A549 (cell line): ENCODE measurements around the gene SMAD9. TPM values are rescaled to one million over a fixed set of nuclear protein-coding genes. Genes with fewer than 3 reads are reported as not detected.

Experiments
- ATAC-seq, 2 experiments: fragments of 200-7000 bp in 1 of 2; fragments of >200 bp in 1 of 2; cut with Nextera tagmentation in 1 of 2; cut with Tn5 transposase in 1 of 2; 3 replicates each; pipeline versions ENCODE4 v1.8.0 to v1.9.1; 2018 to 2020; ENCODE audit warnings: mild to moderate bottlenecking in 1 of 2, moderate library complexity in 1 of 2
- CTCF ChIA-PET: fragments of 300-600 bp; sonication (Branson Sonifier 250); formaldehyde crosslinking; extraction: SDS; loops from one replicate; lab custom pipeline; 2021; ENCODE audit warnings: antibody characterized with exemption, inconsistent platforms; lab: Yijun Ruan, JAX
- POLR2A ChIA-PET: fragments of 350-600 bp; formaldehyde crosslinking; extraction: SDS; loops from one replicate; lab custom pipeline; 2021; ENCODE audit warnings: antibody characterized with exemption, inconsistent platforms; lab: Yijun Ruan, JAX
- DNase-seq, 2 experiments: peaks; one replicate each; pipeline versions ENCODE4 v3.0.0 to v3.0.0-alpha.2; 2011 to 2016; ENCODE audit warnings: low read depth in 1 of 2, low spot score in 1 of 2
- FAIRE-seq: peaks from 2 replicates; lab custom pipeline; 2011; peaks lifted over from hg19 to GRCh38; lab: Jason Lieb, UNC
- H3K27ac ChIP-seq, 2 experiments: fragments of >200 bp; sonication (Bioruptor Twin); formaldehyde crosslinking; 3 replicates each; pipeline ENCODE4 v1.5.1; 2016 to 2017
- H3K4me1 ChIP-seq: fragments of >200 bp; sonication (Bioruptor Twin); formaldehyde crosslinking; 3 replicates; pipeline ENCODE4 v1.6.1; 2016
- H3K4me2 ChIP-seq: fragments of >200 bp; sonication (Bioruptor Twin); formaldehyde crosslinking; 3 replicates; pipeline ENCODE4 v1.6.1; 2016
- H3K4me3 ChIP-seq: fragments of >200 bp; sonication (Bioruptor Twin); formaldehyde crosslinking; 3 replicates; pipeline ENCODE4 v1.5.1; 2016
- H3K9me3 ChIP-seq: fragments of >200 bp; sonication (Bioruptor Twin); formaldehyde crosslinking; 3 replicates; pipeline ENCODE4 v1.6.1; 2016
- BHLHE40 ChIP-seq: IDR thresholded peaks from 2 replicates; pipeline ENCODE4 v1.6.1; 2012; ENCODE audit warnings: low read depth, low read length, inconsistent platforms
- CBX2 ChIP-seq: fragments of 200-600 bp; sonication (generic); IDR thresholded peaks from 2 replicates; pipeline ENCODE4 v1.6.1; 2016; ENCODE audit warnings: low read depth, mild to moderate bottlenecking, borderline replicate concordance
- CBX8 ChIP-seq: fragments of 200-600 bp; sonication (generic); IDR thresholded peaks from 2 replicates; pipeline ENCODE4 v1.6.1; 2016
- CHD2 ChIP-seq: fragments of 150-350 bp; IDR thresholded peaks from 2 replicates; pipeline ENCODE4 v1.6.1; 2014; ENCODE audit warnings: low read length; ENCODE audit not compliant: partially characterized antibody
- EP300 ChIP-seq, 2 experiments: fragments of >200 bp; sonication (Bioruptor Twin); formaldehyde crosslinking; IDR thresholded peaks; 2 replicates in 1 of 2; 3 replicates in 1 of 2; pipeline ENCODE4 v1.6.1; 2016 to 2017
- FOSB ChIP-seq: fragments of 250-450 bp; sonication (Bioruptor Pico); IDR thresholded peaks from 2 replicates; pipeline ENCODE4 v1.5.0; 2020; ENCODE audit warnings: mild to moderate bottlenecking, moderate library complexity
- FOSL2 ChIP-seq, 2 experiments: fragments of 450-650 bp in 1 of 2; fragments of >200 bp in 1 of 2; sonication (Bioruptor Twin) in 1 of 2; formaldehyde crosslinking; IDR thresholded peaks; 2 replicates each; pipeline versions ENCODE4 v1.5.0 to v1.6.1; 2016 to 2020; ENCODE audit warnings: mild to moderate bottlenecking in 1 of 2, moderate library complexity in 1 of 2
- GATA3 ChIP-seq: IDR thresholded peaks from 2 replicates; pipeline ENCODE4 v1.6.1; 2012; ENCODE audit warnings: borderline replicate concordance
- HDAC2 ChIP-seq: fragments of 200-600 bp; sonication (generic); IDR thresholded peaks from 2 replicates; pipeline ENCODE4 v1.6.1; 2016
- HOXA7 ChIP-seq: fragments of 250-450 bp; sonication (Bioruptor Pico); IDR thresholded peaks from 2 replicates; pipeline ENCODE4 v1.5.0; 2020; ENCODE audit warnings: mild to moderate bottlenecking, moderate library complexity
- HOXB5 ChIP-seq: fragments of 250-450 bp; sonication (Bioruptor Pico); IDR thresholded peaks from 2 replicates; pipeline ENCODE4 v1.5.0; 2020; ENCODE audit warnings: mild to moderate bottlenecking, moderate library complexity
- JUNB ChIP-seq: fragments of >200 bp; sonication (Bioruptor Twin); formaldehyde crosslinking; IDR thresholded peaks from 2 replicates; pipeline ENCODE4 v1.6.1; 2016
- KDM1A ChIP-seq: fragments of 200-600 bp; sonication (generic); IDR thresholded peaks from 2 replicates; pipeline ENCODE4 v1.6.1; 2016; ENCODE audit warnings: low read depth, mild to moderate bottlenecking
- KDM5A ChIP-seq: fragments of 200-600 bp; sonication (generic); IDR thresholded peaks from 2 replicates; pipeline ENCODE4 v1.6.1; 2016; ENCODE audit warnings: antibody characterized with exemption, mild to moderate bottlenecking
- MAFK ChIP-seq: fragments of 450-650 bp; IDR thresholded peaks from 2 replicates; pipeline ENCODE4 v1.6.1; 2014; ENCODE audit not compliant: partially characterized antibody
- MAZ ChIP-seq: fragments of 150-350 bp; IDR thresholded peaks from 2 replicates; pipeline ENCODE4 v1.6.1; 2014; ENCODE audit warnings: antibody characterized with exemption, low read depth, low read length, borderline replicate concordance
- NFE2L2 ChIP-seq: fragments of 150-350 bp; conservative IDR thresholded peaks from 2 replicates; pipeline ENCODE4 v1.6.1; 2014; ENCODE audit warnings: low read length
- NR3C1 ChIP-seq: fragments of >200 bp; sonication (Bioruptor Twin); formaldehyde crosslinking; IDR thresholded peaks from 3 replicates; pipeline ENCODE4 v1.6.1; 2017
- PHF8 ChIP-seq: fragments of 200-600 bp; sonication (generic); IDR thresholded peaks from 2 replicates; pipeline ENCODE4 v1.6.1; 2016; ENCODE audit warnings: low read depth, mild to moderate bottlenecking, antibody characterized with exemption, moderate library complexity, borderline replicate concordance
- POLR2AphosphoS2 ChIP-seq: conservative IDR thresholded peaks from 2 replicates; pipeline ENCODE4 v1.6.1; 2012; ENCODE audit warnings: low read length, improper control_type of control experiment, inconsistent platforms
- RAD21 ChIP-seq, 2 experiments: fragments of >200 bp in 1 of 2; sonication (Bioruptor Twin) in 1 of 2; formaldehyde crosslinking in 1 of 2; IDR thresholded peaks in 1 of 2; conservative IDR thresholded peaks in 1 of 2; 2 replicates in 1 of 2; 3 replicates in 1 of 2; pipeline ENCODE4 v1.6.1; 2012 to 2018; ENCODE audit warnings: inconsistent platforms in 1 of 2
- RARB ChIP-seq: fragments of 250-450 bp; sonication (Bioruptor Pico); IDR thresholded peaks from 2 replicates; pipeline ENCODE4 v1.8.0; 2021; ENCODE audit warnings: mild to moderate bottlenecking, moderate library complexity
- RCOR1 ChIP-seq: fragments of 150-350 bp; IDR thresholded peaks from 2 replicates; pipeline ENCODE4 v1.6.1; 2014; ENCODE audit warnings: antibody characterized with exemption, low read length, low read depth
- RNF2 ChIP-seq: fragments of 200-600 bp; sonication (generic); IDR thresholded peaks from 2 replicates; pipeline ENCODE4 v1.6.1; 2016; ENCODE audit warnings: low read depth, mild to moderate bottlenecking, antibody characterized with exemption, moderate library complexity, borderline replicate concordance
- TFCP2L1 ChIP-seq: fragments of 250-450 bp; sonication (Bioruptor Pico); IDR thresholded peaks from 2 replicates; pipeline ENCODE4 v1.5.0; 2021; ENCODE audit warnings: mild to moderate bottlenecking
- TP53 ChIP-seq: fragments of 250-450 bp; sonication (Bioruptor Pico); IDR thresholded peaks from 2 replicates; pipeline ENCODE4 v1.5.0; 2021; ENCODE audit warnings: mild to moderate bottlenecking, moderate library complexity
- ZC3H11A ChIP-seq: fragments of 450-650 bp; IDR thresholded peaks from 2 replicates; pipeline ENCODE4 v1.6.1; 2014; ENCODE audit warnings: antibody characterized with exemption, mild to moderate bottlenecking
- ZFP36 ChIP-seq: fragments of 450-650 bp; IDR thresholded peaks from 2 replicates; pipeline ENCODE4 v1.6.1; 2014; ENCODE audit warnings: borderline replicate concordance; ENCODE audit not compliant: partially characterized antibody
- ZSCAN20 ChIP-seq: fragments of 250-450 bp; sonication (Bioruptor Pico); IDR thresholded peaks from 2 replicates; pipeline ENCODE4 v1.8.0; 2022; ENCODE audit warnings: mild to moderate bottlenecking, moderate library complexity
- WGBS: methylation state at CpG from one replicate; pipeline ENCODE4 v1.1.6; 2017; ENCODE audit errors: missing lambda C conversion rate; 5-methylcytosine and 5-hydroxymethylcytosine counted together
- polyA plus RNA-seq, 4 experiments: library from polyadenylated mRNA; depleted of rRNA in 3 of 4; stranded (reverse); fragments of >200 nt; fragmentation: RNase III in 1 of 4; extraction: RNeasy Plus Mini Kit Qiagen cat#74134 plus additional on column Dnase treatment in 1 of 4; gene quantifications; 2 replicates in 3 of 4; 3 replicates in 1 of 4; pipeline ENCODE4 v1.2.3, GENCODE V29; 2011 to 2017
- TF ChIP-seq, protein P1 (sequence below): fragments of 450-650 bp; IDR thresholded peaks from 2 replicates; pipeline ENCODE4 v1.6.1; 2014; ENCODE audit warnings: antibody characterized with exemption
- TF ChIP-seq, protein P2 (sequence below): IDR thresholded peaks from 2 replicates; pipeline ENCODE4 v1.6.1; 2012

Gene SMAD9
- polyA plus RNA-seq, 2 of the 4 experiments (the other 2 are of a cell fraction): 0.04 to 0.06 TPM

DNA sequence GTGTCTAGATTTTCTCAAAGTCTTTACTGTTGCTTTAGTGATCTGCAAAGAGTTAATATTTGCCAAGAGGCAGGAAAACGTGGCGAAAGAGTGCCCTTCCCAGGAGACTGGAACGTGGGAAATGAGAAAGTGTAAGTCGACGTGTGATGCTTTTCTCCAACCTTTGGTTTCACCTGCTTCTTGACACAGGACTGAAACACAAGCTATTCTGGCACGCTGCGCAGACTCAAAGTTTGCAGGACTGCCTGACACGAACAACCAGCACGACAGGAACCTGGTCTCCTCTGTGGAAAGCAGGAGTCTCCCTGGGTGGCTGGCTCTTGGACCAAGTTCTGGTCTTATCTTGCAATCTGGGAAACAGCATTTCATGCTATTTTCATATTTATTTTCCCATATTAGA, 72.4 kb downstream of the SMAD9 start:
- Histone ChIP-seq H3K4me3 (no peak overlapping the region), H3K27ac (no peak overlapping the region), H3K9me3 (no peaks in the 10 kb centered on the region)
- FAIRE-seq (no peak), ATAC-seq (no peak)
- 76% methylated on average over 9 of the region's 9 CpGs for WGBS
- ChIA-PET POLR2A (no interaction called here), CTCF (interaction anchor here (1.0 kb wide), 1 partner anchor 10 kb away, joined by 3 read pairs; no protein-coding TSS in a partner anchor)
- TF ChIP-seq TFCP2L1 (CRISPR knock-in tag): no peak
- no peak for TF ChIP-seq FOSB (CRISPR knock-in tag)
- no peak for TF ChIP-seq POLR2AphosphoS2
- no peak for TF ChIP-seq MAZ
- no peak for TF ChIP-seq MAFK
- TF ChIP-seq, all 56 proteins: peak for 0
- Histone ChIP-seq H3K4me1 (no peaks in the 10 kb centered on the region), H3K4me2 (no peak overlapping the region)
- DNase-seq: no peak

DNA sequence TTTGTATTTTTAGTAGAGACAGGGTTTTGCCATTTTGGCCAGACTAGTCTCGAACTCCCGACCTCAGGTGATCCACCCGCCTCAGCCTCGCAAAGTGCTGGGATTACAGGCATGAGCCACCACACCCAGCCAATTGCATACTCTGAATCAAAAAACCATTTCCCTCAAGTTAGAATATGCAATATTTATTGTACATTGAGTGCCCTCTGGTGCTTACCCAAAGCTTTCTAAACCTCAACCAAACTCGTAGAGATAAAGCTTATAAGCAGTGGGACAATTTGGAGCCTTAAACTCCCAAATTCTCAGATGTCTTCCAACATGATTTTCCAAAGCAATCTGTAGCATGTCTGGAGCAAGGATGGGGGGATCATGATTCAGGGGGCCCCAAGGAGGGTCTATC, 78.6 kb downstream of the SMAD9 start:
- DNase-seq: no peak
- H3K9me3 ChIP-seq: no peaks in the 10 kb centered on the region
- POLR2A ChIA-PET: no interaction called here

DNA sequence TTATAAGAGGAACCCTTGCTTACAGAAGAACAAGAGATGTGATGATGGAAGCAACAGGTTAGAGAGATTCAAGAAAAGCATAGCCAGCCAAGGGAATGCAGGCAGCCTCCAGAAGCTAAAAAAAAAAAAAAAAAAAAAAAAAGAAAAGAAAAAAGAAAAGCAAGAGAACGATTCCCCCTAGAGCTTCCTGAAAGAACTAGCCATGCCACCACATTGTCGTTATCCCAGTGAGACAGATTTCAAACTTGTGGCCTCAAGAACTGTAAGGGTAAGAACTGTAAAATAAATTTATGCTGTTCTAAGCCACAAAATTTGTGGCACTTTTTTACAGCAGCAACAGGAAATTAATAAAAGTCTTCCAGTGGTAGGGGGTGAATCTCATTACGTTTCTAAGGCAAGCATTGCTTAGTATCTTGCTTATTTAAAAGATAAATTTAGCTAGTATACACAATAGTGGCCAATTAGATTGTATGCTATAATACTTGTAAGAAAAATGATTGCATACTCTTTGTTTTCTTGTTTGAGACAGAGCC, 79.3 kb downstream of the SMAD9 start:
- ATAC-seq: no peak
- CTCF ChIA-PET: interaction anchor here (1.3 kb wide), 1 partner anchor 18 kb away, joined by 5 read pairs; no protein-coding TSS in a partner anchor

More for the DNA sequence above, 78.6 kb downstream of the SMAD9 start:
- H3K4me2 ChIP-seq: no peak overlapping the region
- 91% methylated on average over 5 of the region's 5 CpGs for WGBS
- H3K27ac ChIP-seq: no peak overlapping the region
- ATAC-seq: no peak
- FAIRE-seq: no peak
- no peak overlapping the region for H3K4me3 ChIP-seq
- CTCF ChIA-PET: interaction anchor here (1.3 kb wide), 1 partner anchor 17 kb away, joined by 5 read pairs; no protein-coding TSS in a partner anchor
- H3K4me1 ChIP-seq: no peaks in the 10 kb centered on the region
- TF ChIP-seq KDM5A (no peak), NFE2L2 (no peak), NR3C1 (no peak), EP300 (IDR thresholded peaks at IDR 0.05) (no peak), ZSCAN20 (CRISPR knock-in tag) (no peak), CHD2 (no peak), PHF8 (no peak), RCOR1 (no peak), RAD21 (conservative IDR thresholded peaks at IDR 0.05 in 1 of 2, IDR thresholded peaks at IDR 0.05 in 1 of 2) (no peak), BHLHE40 (no peak), RNF2 (no peak), ZC3H11A (no peak), KDM1A (no peak), HOXB5 (CRISPR knock-in tag) (no peak), GATA3 (no peak), CBX2 (no peak), HDAC2 (no peak), ZFP36 (no peak)
- TF ChIP-seq, protein P1, sequence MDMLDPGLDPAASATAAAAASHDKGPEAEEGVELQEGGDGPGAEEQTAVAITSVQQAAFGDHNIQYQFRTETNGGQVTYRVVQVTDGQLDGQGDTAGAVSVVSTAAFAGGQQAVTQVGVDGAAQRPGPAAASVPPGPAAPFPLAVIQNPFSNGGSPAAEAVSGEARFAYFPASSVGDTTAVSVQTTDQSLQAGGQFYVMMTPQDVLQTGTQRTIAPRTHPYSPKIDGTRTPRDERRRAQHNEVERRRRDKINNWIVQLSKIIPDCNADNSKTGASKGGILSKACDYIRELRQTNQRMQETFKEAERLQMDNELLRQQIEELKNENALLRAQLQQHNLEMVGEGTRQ: no peak
- TF ChIP-seq, protein P2, sequence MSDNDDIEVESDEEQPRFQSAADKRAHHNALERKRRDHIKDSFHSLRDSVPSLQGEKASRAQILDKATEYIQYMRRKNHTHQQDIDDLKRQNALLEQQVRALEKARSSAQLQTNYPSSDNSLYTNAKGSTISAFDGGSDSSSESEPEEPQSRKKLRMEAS: no peak
- TF ChIP-seq, all 56 proteins: peak for 0

More for the DNA sequence above, 79.3 kb downstream of the SMAD9 start:
- no peak overlapping the region for H3K4me2 ChIP-seq
- TF ChIP-seq NFE2L2 (no peak), JUNB (no peak), HOXA7 (CRISPR knock-in tag) (no peak), CBX8 (no peak), TP53 (no peak), NR3C1 (no peak), PHF8 (no peak), ZFP36 (no peak), RARB (CRISPR knock-in tag) (no peak), FOSL2 (IDR thresholded peaks at IDR 0.05) (no peak), FOSL2 (CRISPR knock-in tag; IDR thresholded peaks at IDR 0.05) (no peak), KDM1A (no peak)
- H3K4me1 ChIP-seq: no peaks in the 10 kb centered on the region
- no peaks in the 10 kb centered on the region for H3K9me3 ChIP-seq
- no peak overlapping the region for H3K27ac ChIP-seq
- FAIRE-seq (no peak), DNase-seq (no peak)
- POLR2A ChIA-PET: no interaction called here
- H3K4me3 ChIP-seq: no peak overlapping the region
- 78% methylated on average over 3 of the region's 3 CpGs for WGBS
